Fibroblast of skin of abdomen (primary cell): Measurements from ENCODE around the gene EPN3.

Experiments
- DNase-seq: peaks from one replicate; pipeline ENCODE4 v3.0.0-alpha.2; 2013

Gene EPN3

GRCh38 chr17:50535407-50535806 lies 2.9 kb downstream of the EPN3 start:
- no peak for DNase-seq

DNA sequence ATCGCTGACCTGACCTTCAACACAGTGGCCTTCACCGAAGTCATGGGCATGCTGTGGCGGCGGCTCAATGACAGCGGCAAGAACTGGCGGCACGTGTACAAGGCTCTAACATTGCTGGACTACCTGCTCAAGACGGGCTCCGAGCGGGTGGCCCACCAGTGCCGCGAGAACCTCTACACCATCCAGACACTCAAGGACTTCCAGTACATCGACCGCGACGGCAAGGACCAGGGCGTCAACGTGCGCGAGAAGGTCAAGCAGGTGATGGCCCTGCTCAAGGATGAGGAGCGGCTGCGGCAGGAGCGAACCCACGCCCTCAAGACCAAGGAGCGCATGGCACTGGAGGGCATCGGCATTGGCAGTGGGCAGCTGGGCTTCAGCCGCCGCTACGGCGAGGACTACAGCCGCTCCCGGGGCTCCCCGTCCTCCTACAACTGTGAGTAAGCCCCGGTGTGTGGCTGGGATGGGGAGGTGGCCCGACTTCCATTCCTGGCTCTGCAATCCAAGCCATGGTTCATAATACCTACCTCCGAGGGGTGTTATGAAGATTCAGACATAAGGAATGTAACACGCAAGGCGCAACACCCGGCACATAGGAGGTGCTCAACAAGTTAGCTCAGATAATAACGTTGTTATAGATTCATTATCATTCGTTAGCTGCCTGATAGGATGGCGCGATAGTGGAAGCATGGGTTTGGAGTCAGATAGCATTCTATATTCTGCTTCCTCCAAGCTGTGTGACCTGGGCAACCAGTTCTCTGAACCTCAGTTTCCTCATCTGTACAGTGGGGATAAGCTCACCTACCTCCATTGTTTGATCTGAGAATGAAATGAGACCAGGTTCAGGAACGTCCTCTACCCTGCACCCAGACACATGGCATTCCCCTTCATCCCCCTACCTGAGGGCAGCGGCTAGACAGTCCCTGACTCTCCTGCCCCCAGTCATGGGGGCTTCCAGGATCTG lies 4.4 kb downstream of the EPN3 start:
- no peak for DNase-seq

DNA sequence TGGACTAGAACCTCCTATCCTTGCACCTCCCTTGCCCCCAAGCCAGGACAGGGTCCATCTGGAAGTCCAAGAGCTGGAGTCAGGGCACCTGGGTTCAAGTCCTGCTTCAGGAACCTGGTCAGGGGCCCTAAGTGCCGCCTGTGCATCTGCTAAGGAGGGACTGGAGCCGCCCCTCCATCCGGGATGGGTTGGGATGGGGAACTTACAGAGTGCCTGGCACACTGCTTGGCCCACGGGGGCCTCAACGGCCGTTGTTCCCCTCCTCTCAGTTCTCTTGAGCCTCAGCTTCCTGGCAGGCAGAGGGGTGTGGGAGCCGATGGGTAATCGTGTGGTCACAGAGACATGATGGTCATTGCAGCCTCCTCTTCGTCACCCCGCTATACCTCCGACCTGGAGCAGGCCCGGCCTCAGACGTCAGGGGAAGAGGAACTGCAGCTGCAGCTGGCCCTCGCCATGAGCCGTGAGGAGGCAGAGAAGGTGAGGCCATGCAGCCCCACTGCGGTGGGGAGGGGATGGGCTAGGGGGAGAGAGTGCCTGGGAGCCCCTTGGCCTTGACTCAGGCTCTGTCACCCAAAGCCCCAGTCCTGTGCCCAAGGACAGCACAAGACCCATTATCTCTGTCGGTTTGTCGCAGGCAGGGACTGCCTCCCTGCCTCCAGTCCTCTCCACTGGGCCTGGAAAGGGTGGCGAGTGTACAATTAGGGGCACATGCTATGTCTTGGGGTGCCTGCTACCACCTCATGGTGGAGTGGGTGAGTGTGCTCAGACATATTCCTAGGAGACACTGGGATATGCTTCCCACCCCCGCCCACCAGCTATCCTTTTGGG lies 5.4 kb downstream of the EPN3 start:
- DNase-seq: no peak

- DNase-seq: no peak
Measured at GRCh38 chr17:50538549-50539410, 6.2 kb downstream of the EPN3 start.

GRCh38 chr17:50539762-50540559 lies 7.4 kb downstream of the EPN3 start:
- no peak for DNase-seq

- no peak for DNase-seq
Measured at GRCh38 chr17:50540560-50541401, 8.2 kb downstream of the EPN3 start.

DNA sequence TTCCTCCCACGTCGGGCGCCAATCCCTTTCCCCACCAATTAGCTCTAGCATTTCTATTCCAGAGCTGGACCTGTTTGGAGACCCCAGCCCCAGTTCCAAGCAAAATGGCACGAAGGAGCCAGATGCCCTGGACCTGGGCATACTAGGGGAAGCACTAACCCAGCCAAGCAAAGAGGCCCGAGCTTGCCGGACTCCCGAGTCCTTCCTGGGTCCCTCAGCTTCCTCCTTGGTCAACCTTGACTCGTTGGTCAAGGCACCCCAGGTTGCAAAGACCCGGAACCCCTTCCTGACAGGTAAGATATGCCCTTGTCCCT lies 8.8 kb downstream of the EPN3 start:
- no peak for DNase-seq

DNA sequence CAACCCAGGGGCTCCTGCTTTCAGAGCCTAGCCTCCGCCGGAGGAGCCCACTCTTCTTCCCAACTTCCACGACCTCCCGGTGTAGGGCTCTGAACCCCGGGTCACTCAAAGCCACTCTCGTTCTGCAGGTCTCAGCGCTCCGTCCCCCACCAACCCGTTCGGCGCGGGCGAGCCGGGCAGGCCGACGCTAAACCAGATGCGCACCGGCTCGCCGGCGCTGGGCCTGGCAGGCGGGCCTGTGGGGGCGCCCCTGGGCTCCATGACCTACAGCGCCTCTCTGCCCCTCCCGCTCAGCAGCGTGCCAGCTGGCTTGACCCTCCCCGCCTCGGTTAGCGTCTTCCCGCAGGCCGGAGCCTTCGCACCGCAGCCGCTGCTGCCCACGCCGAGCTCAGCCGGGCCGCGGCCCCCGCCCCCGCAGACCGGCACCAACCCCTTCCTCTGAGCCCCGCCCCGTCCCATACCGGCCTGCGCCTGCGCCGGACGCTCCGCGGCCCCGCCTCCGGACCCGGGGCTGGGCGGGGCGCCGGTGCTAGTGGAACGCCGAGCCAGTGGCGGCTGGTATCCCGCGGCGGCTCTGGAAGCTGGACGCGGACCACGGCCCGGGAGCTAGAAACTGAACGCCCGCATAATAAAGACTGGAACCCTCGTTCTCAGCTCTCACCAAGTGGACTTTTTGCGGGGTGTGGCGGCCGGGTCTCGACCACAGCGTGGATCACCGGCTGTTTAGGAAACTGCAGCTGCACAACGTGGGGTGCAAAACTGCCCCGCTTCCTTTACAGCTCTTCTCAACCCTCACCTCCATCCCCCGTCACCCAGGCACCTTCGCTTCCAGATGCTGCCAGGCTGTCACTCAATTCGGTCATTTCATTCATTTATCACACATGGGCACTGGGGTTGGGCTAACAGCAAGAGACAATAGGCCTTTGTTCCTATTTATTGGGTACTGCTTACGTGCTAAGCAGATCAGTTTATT lies 9.5 kb downstream of the EPN3 start:
- peak; percentile 77 for DNase-seq

- no peak for DNase-seq
Measured at GRCh38 chr17:50542795-50543774, 10.6 kb downstream of the EPN3 start.

GRCh38 chr17:50544516-50544915 lies 12.0 kb downstream of the EPN3 start:
- DNase-seq: no peak

DNA sequence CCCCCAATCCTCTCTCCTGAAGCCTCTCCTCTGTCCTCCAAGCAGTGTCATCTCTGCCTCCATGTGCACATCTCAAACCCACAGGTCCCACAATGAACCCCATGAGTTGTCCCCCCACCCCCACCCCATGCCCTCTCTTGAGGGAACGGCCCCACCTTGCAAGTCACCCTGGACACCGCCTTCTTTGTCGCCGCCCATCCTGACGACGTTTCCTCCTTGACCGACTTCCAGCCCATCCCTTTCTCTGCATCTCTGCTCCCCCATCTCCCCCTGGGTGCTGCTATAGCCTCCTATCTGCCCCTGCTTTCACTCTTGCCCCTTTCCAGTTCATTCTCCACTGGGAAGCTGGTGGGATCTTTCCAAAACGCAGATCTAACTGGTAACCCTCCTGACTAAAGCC lies 12.8 kb downstream of the EPN3 start:
- no peak for DNase-seq

GRCh38 chr17:50546701-50547034 lies 14.1 kb downstream of the EPN3 start:
- DNase-seq: no peak

GRCh38 chr17:50547035-50547735 lies 14.7 kb downstream of the EPN3 start, which contains the start of gene SPATA20:
SPATA20 (plus strand) TSS chr17:50547174; CDS start chr17:50547209, 35 bp downstream.
- DNase-seq: peak; percentile 88

GRCh38 chr17:50547736-50548083 lies 15.2 kb downstream of the EPN3 start:
- no peak for DNase-seq

DNA sequence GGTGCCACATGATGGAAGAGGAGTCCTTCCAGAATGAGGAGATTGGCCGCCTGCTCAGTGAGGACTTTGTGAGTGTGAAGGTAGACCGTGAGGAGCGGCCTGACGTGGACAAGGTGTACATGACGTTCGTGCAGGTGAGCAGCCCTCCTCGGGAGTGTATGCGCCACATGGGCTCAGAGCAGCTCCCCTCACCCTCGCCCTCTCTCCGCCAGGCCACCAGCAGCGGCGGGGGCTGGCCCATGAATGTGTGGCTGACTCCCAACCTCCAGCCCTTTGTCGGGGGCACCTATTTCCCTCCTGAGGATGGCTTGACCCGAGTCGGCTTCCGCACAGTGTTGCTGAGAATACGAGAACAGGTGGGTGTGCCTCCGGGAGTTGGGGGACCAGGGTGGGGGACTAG lies 16.3 kb downstream of the EPN3 start:
- DNase-seq: no peak

DNA sequence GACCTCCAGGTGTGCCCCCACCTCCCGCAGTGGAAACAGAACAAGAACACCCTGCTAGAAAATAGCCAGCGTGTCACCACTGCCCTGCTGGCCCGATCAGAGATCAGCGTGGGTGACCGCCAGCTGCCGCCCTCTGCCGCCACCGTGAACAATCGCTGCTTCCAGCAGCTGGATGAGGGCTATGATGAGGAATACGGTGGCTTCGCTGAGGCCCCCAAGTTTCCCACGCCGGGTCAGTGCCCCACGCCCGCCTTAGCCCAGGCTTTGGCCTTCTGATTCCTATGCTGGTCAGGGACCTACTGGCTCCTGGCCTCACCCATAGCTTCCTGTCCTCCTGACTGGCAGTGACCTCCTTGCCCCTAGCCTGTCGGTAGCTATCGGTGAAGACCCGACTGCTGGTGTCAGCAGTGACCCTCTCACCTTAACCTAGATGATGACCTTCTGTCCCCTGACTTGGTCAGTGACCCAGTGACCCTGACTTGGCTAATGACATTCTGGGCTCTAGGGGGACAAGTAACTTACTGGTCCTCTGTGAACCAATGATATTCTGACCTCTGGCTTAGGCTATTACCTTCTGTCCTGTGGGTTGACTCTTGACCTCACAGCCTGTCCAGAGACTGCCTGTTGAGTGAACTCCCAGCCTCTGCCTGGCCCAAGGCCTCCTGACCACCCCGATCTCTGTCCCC lies 16.9 kb downstream of the EPN3 start:
- DNase-seq: no peak

- DNase-seq: no peak
Measured at GRCh38 chr17:50549969-50550368, 17.4 kb downstream of the EPN3 start.
